CD4-positive, alpha-beta T cell treated with Interleukin-17A for 1 hour (primary cell): ENCODE results near the gene CIT.
A peak's percentile ranks its signal among the peaks of the same experiment; 100 is the strongest.
"Not testable (repeated sequence)": the region's sequence is repeated elsewhere in the genome, so short reads cannot be mapped to it uniquely, and the experiment has no call there.

Source experiments
- DNase-seq: peaks from one replicate; pipeline ENCODE4 v3.0.0-alpha.2; 2020

The CIT gene

GRCh38 chr12:119668324-119668841, 208.7 kb downstream of the CIT start:
- no peak for DNase-seq

- DNase-seq = peak; percentile 97
These were observed 209.4 kb downstream of the CIT start, which contains the start of gene PRKAB1 for GRCh38 chr12:119667577-119668323. TSS of gene PRKAB1 (plus strand) at chr12:119668133. CDS start at chr12:119668245, 112 bp downstream.

- no peak for DNase-seq
These were observed 210.1 kb downstream of the CIT start for GRCh38 chr12:119666900-119667576.

GRCh38 chr12:119666226-119666795, 210.8 kb downstream of the CIT start:
- DNase-seq = no peak

GRCh38 chr12:119665164-119665929, 211.8 kb downstream of the CIT start:
- no peak for DNase-seq

- no peak for DNase-seq
These were observed 212.5 kb downstream of the CIT start for GRCh38 chr12:119664642-119665041.

- no peak for DNase-seq
These were observed 215.2 kb downstream of the CIT start for GRCh38 chr12:119661882-119662281.

GRCh38 chr12:119660076-119660475, 217.0 kb downstream of the CIT start:
- peak; percentile 20 for DNase-seq

- peak; percentile 69 for DNase-seq
These were observed 217.7 kb downstream of the CIT start for GRCh38 chr12:119659289-119659897.

- DNase-seq = not testable (repeated sequence)
These were observed 219.0 kb downstream of the CIT start for GRCh38 chr12:119658166-119658565.

GRCh38 chr12:119657001-119657400, 220.1 kb downstream of the CIT start:
- DNase-seq = not testable (repeated sequence)

GRCh38 chr12:119652665-119653064, 224.5 kb downstream of the CIT start:
- DNase-seq = no peak

- DNase-seq = peak; percentile 34
These were observed 227.8 kb downstream of the CIT start for GRCh38 chr12:119649202-119649808.

GRCh38 chr12:119645535-119646059, 231.5 kb downstream of the CIT start:
- no peak for DNase-seq

GRCh38 chr12:119644930-119645329, 232.2 kb downstream of the CIT start:
- DNase-seq = no peak

GRCh38 chr12:119642986-119643385, 234.1 kb downstream of the CIT start:
- DNase-seq = no peak
